Measurements from ENCODE around the gene SMIM41. TPM values are rescaled to one million over a fixed set of nuclear protein-coding genes. Genes with fewer than 3 reads are reported as not detected.

SMIM41 gene
- total RNA-seq, 1 experiment from 2014 or later, result not detected

- H2AFZ ChIP-seq, result no peak overlapping the region
- no peak overlapping the region for H3K4me2 ChIP-seq
- TF ChIP-seq CTCF (conservative IDR thresholded peaks at IDR 0.05), result no peak
- TF ChIP-seq EZH2 (IDR thresholded peaks at IDR 0.05; ENCODE audit: low read depth), result no peak
- H3K4me3 ChIP-seq, result no peak overlapping the region
- peaks cover 19% of the 10 kb centered on the region; the same call in 1 of the 2 replicates for H3F3A ChIP-seq (ENCODE audit: insufficient read depth, low read depth)
- no peaks in the 10 kb centered on the region for H3K79me2 ChIP-seq (ENCODE audit: low read depth)
- H4K20me1 ChIP-seq (ENCODE audit: insufficient read depth), result no peaks in the 10 kb centered on the region
- no peak for DNase-seq
- H3K9me2 ChIP-seq (ENCODE audit: insufficient read depth), result no peaks in the 10 kb centered on the region
- intact Hi-C loops (cut with micrococcal nuclease; ENCODE audit: unreplicated experiment), result loop anchor here (2.0 kb wide), 1 partner anchor 235 kb away; no protein-coding TSS in a partner anchor
- H3K9me3 ChIP-seq (ENCODE audit: insufficient read depth, low read depth), result no peaks in the 10 kb centered on the region
- H3K27ac ChIP-seq, result no peak overlapping the region
- no TSS peak for BruUV-seq (replicated peaks)
- H3K36me3 ChIP-seq (ENCODE audit: low read depth), result no peaks in the 10 kb centered on the region
- H3K4me1 ChIP-seq (replicated peaks; ENCODE audit: insufficient read depth), result peaks cover 17% of the 10 kb centered on the region
- ChIA-PET CTCF (no interaction called here), POLR2A (ENCODE audit: unreplicated experiment) (no interaction called here)
- H3K27me3 ChIP-seq (ENCODE audit: insufficient read depth, low read depth), result no peaks in the 10 kb centered on the region
These were observed 58.2 kb downstream of the SMIM41 start for GRCh38 chr12:52137746-52138145.

DNA sequence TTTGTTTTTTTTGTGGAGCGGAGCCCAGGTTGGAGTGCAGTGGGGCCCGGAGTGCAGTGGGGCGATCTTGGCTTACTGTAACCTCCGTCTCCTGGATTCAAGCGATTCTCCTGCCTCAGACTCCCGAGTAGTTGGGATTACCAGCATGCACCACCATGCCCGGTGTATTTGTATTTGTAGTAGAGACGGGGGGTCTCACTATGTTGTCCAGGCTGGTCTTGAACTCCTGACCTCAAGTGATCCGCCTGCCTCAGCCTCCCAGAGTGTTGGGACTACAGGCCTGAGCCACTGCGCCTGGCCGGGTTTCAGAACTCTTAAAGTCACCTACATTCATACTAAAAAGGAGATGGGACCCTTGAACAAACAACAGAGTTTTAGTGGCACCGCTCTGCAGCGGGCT is 59.6 kb downstream of the SMIM41 start:
- Histone ChIP-seq H3K27ac (no peak overlapping the region), H3K4me1 (replicated peaks; ENCODE audit: insufficient read depth) (peaks cover 17% of the 10 kb centered on the region), H3K4me3 (no peak overlapping the region), H3K9me3 (ENCODE audit: insufficient read depth, low read depth) (no peaks in the 10 kb centered on the region), H3F3A (ENCODE audit: insufficient read depth, low read depth) (peaks cover 16% of the 10 kb centered on the region; the same call in 1 of the 2 replicates), H3K27me3 (ENCODE audit: insufficient read depth, low read depth) (no peaks in the 10 kb centered on the region), H3K36me3 (ENCODE audit: low read depth) (no peaks in the 10 kb centered on the region), H3K4me2 (no peak overlapping the region), H3K9me2 (ENCODE audit: insufficient read depth) (no peaks in the 10 kb centered on the region), H2AFZ (no peak overlapping the region), H3K79me2 (ENCODE audit: low read depth) (peaks cover 3% of the 10 kb centered on the region), H4K20me1 (ENCODE audit: insufficient read depth) (no peaks in the 10 kb centered on the region)
- intact Hi-C loops (cut with micrococcal nuclease; ENCODE audit: unreplicated experiment), result loop anchor here (1.0 to 2.0 kb wide), 3 partner anchors 234 to 842 kb away; no protein-coding TSS in a partner anchor
- BruUV-seq (replicated peaks), result no TSS peak
- ChIA-PET CTCF (interaction anchor here (0.6 kb wide), 1 partner anchor 687 kb away, joined by 3 read pairs; no protein-coding TSS in a partner anchor), POLR2A (ENCODE audit: unreplicated experiment) (no interaction called here)
- TF ChIP-seq CTCF (conservative IDR thresholded peaks at IDR 0.05) (no peak), EZH2 (IDR thresholded peaks at IDR 0.05; ENCODE audit: low read depth) (no peak)
- DNase-seq, result no peak

DNA sequence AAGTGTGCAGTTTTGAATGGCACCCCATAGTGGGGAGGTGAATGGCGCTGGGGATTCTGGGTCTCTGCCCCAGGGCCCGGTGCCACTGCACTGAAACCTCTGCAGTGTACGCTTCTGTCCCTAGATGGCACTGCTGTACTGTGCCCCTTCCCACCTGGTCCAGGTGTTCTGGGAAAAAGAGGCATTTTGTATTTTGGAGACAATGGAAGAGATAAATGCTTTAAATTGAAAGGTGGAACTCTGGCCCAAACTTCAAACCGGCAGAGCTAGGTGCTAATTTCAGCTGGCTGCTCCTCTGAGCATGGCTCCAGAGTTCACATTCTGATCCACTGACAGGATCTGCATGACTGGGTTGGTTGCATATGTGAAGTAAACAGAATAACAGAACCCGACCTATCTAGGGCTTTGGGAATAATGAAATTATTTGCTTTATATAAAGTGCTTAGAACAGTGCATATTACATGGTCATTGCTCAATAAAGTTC is 60.1 kb downstream of the SMIM41 start:
- H3K27ac ChIP-seq, result no peak overlapping the region

More for the DNA sequence above, 60.1 kb downstream of the SMIM41 start:
- no peak overlapping the region for H2AFZ ChIP-seq
- POLR2A ChIA-PET (ENCODE audit: unreplicated experiment), result interaction anchor here (0.7 kb wide), 1 partner anchor 90 kb away, joined by 3 read pairs; no protein-coding TSS in a partner anchor
- peak; percentile 62 to 78 for DNase-seq
- H3K4me3 ChIP-seq, result no peak overlapping the region
- H4K20me1 ChIP-seq (ENCODE audit: insufficient read depth), result no peaks in the 10 kb centered on the region
- intact Hi-C loops (cut with micrococcal nuclease; ENCODE audit: unreplicated experiment), result loop anchor here (1.0 to 2.0 kb wide), 3 partner anchors 233 to 842 kb away; no protein-coding TSS in a partner anchor
- H3K79me2 ChIP-seq (ENCODE audit: low read depth), result peaks cover 8% of the 10 kb centered on the region
- H3K9me2 ChIP-seq (ENCODE audit: insufficient read depth), result no peaks in the 10 kb centered on the region
- peaks cover 22% of the 10 kb centered on the region for H3K4me1 ChIP-seq (replicated peaks; ENCODE audit: insufficient read depth)
- TF ChIP-seq EZH2 (IDR thresholded peaks at IDR 0.05; ENCODE audit: low read depth) (no peak), CTCF (conservative IDR thresholded peaks at IDR 0.05) (peak; percentile 94)
- no peaks in the 10 kb centered on the region for H3K9me3 ChIP-seq (ENCODE audit: insufficient read depth, low read depth)
- no TSS peak for BruUV-seq (replicated peaks)
- peaks cover 20% of the 10 kb centered on the region; the same call in 1 of the 2 replicates for H3F3A ChIP-seq (ENCODE audit: insufficient read depth, low read depth)
- H3K36me3 ChIP-seq (ENCODE audit: low read depth), result no peaks in the 10 kb centered on the region
- CTCF ChIA-PET, result interaction anchor here (0.7 to 1.2 kb wide), 3 partner anchors 86 to 762 kb away, joined by 3 to 5 read pairs (median 3); no protein-coding TSS in a partner anchor
- no peak overlapping the region for H3K4me2 ChIP-seq
- H3K27me3 ChIP-seq (ENCODE audit: insufficient read depth, low read depth), result no peaks in the 10 kb centered on the region
